ENCODE results near the gene PPAN. TPM values are rescaled to one million over a fixed set of nuclear protein-coding genes. Genes with fewer than 3 reads are reported as not detected.

The PPAN gene
- total and polyA plus RNA-seq, 4 donors: 15.0 to 61.4 (median 47.5) TPM

DNA sequence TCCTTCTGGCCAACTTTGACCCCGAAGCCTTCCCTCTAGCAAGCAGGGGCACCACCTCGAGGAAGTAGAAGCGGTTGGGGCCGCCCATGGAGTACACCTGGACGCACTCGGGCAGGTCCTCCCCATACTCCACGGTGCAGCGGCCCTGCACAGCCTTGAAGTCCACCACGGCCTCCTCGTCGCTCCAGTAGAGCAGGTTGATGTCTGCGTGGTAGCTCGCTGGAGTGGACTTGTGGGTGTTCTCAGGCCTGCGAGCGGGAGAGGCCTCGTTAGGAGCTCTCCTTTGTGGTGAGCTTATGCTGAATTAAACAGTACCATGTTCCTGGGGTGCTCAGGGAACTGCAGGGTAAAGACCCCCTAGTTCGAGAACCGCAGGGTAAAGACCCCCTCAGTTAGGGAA, 35.8 kb downstream of the PPAN start:
- Histone ChIP-seq H3K36me3 (ENCODE audit: control insufficient read depth in 4 of 4, insufficient read depth in 4 of 4, low read length in 4 of 4) (peaks cover 48 to 83% (median 72%) of the 10 kb centered on the region in 4 donors), H3K27ac (ENCODE audit: low read depth in 1 of 2, low read length in 1 of 2) (no peak overlapping the region), H3K4me1 (ENCODE audit: control insufficient read depth in 5 of 5, insufficient read depth in 5 of 5, low read length in 5 of 5) (no peaks in the 10 kb centered on the region), H3K27me3 (ENCODE audit: control insufficient read depth in 3 of 3, insufficient read depth in 3 of 3, low read length in 2 of 3) (no peaks in the 10 kb centered on the region), H3K4me3 (no peak overlapping the region), H3K9ac (ENCODE audit: insufficient read depth in 1 of 2, low read length in 2 of 2) (no peak overlapping the region), H3K9me3 (ENCODE audit: control insufficient read depth in 4 of 4, insufficient read depth in 3 of 4, low read length in 3 of 4) (no peaks in the 10 kb centered on the region)
- TF ChIP-seq, protein P1, sequence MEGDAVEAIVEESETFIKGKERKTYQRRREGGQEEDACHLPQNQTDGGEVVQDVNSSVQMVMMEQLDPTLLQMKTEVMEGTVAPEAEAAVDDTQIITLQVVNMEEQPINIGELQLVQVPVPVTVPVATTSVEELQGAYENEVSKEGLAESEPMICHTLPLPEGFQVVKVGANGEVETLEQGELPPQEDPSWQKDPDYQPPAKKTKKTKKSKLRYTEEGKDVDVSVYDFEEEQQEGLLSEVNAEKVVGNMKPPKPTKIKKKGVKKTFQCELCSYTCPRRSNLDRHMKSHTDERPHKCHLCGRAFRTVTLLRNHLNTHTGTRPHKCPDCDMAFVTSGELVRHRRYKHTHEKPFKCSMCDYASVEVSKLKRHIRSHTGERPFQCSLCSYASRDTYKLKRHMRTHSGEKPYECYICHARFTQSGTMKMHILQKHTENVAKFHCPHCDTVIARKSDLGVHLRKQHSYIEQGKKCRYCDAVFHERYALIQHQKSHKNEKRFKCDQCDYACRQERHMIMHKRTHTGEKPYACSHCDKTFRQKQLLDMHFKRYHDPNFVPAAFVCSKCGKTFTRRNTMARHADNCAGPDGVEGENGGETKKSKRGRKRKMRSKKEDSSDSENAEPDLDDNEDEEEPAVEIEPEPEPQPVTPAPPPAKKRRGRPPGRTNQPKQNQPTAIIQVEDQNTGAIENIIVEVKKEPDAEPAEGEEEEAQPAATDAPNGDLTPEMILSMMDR (IDR thresholded peaks at IDR 0.05; ENCODE audit: control extremely low read depth, extremely low read depth): no peak
- 91 to 94% methylated on average over 18 of the region's 18 CpGs for WGBS, 2 donors
- ATAC-seq (ENCODE audit: insufficient read depth, low FRiP score): no peak
- DNase-seq: no peak

DNA sequence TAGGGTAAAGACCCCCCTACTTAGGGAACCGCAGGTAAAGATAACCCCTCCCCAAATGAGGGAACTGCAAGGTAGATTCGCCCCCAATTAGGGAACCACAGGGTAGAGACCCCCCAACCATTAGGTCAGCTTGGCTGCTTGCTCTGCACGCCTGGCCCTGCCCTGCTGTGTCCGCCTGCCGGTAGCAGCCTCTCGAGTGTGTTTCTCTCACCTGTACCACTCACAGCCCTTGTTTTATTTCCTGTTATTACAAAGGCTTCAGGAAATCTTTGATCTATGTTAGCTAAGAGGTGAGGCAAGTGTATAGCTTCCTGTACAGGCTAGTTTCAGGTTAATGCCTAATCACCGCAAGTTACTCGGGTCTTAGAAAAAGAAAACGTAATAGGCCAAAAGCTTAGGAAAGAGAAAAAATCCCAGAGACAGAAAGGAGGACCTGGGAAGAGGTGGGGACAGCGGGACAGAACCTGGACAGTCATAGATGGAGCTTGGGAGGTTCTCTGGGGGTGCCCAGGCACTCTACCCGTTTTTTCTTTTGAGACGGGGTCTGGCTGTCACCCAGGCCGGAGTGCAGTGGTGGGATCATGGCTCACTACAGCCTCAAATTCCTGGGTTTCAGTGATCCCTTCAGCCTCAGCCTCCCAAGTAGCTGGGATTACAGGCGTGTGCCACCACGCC, 36.7 kb downstream of the PPAN start:
- ATAC-seq (ENCODE audit: insufficient read depth, low FRiP score): peak; percentile 63
- TF ChIP-seq, protein P1 (IDR thresholded peaks at IDR 0.05; ENCODE audit: control extremely low read depth, extremely low read depth): no peak
- Histone ChIP-seq H3K9me3 (ENCODE audit: control insufficient read depth in 4 of 4, insufficient read depth in 3 of 4, low read length in 3 of 4) (no peaks in the 10 kb centered on the region), H3K4me1 (ENCODE audit: control insufficient read depth in 5 of 5, insufficient read depth in 5 of 5, low read length in 5 of 5) (no peaks in the 10 kb centered on the region), H3K36me3 (ENCODE audit: control insufficient read depth in 4 of 4, insufficient read depth in 4 of 4, low read length in 4 of 4) (peaks cover 46 to 74% (median 65%) of the 10 kb centered on the region in 4 donors), H3K27me3 (ENCODE audit: control insufficient read depth in 3 of 3, insufficient read depth in 3 of 3, low read length in 2 of 3) (no peaks in the 10 kb centered on the region), H3K4me3 (no peak overlapping the region), H3K27ac (ENCODE audit: low read depth in 1 of 2, low read length in 1 of 2) (peak overlapping the region in 1 of 2 donors; percentile 44), H3K9ac (ENCODE audit: insufficient read depth in 1 of 2, low read length in 2 of 2) (no peak overlapping the region)
- 73 to 76% methylated on average over 15 of the region's 15 CpGs for WGBS, 2 donors
- peak; percentile 41 to 74 (median 52) for DNase-seq

DNA sequence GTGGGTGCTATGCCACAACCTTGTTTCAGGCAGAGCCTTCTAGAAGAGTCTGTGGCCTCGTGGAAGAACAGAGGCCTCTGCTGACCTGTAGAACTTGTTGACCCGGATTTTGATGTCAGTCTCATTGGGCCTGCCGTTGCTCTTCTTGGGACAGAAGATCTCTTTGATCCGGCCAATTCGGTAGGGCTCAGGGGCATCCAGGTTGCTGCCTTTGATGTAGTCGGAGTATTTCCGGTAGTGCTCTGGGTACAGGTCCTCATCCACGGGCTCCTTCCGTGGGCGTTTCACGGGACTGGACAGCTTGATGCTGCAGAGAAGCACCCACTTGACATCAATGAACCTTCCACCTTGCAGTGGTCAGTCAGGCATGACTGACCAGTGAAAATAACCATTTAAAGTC, 37.5 kb downstream of the PPAN start:
- no peak for ATAC-seq (ENCODE audit: insufficient read depth, low FRiP score)
- no peak for DNase-seq
- Histone ChIP-seq H3K27me3 (ENCODE audit: control insufficient read depth in 3 of 3, insufficient read depth in 3 of 3, low read length in 2 of 3) (no peaks in the 10 kb centered on the region), H3K27ac (ENCODE audit: low read depth in 1 of 2, low read length in 1 of 2) (no peak overlapping the region), H3K9me3 (ENCODE audit: control insufficient read depth in 4 of 4, insufficient read depth in 3 of 4, low read length in 3 of 4) (no peaks in the 10 kb centered on the region), H3K9ac (ENCODE audit: insufficient read depth in 1 of 2, low read length in 2 of 2) (no peak overlapping the region), H3K4me3 (no peak overlapping the region), H3K4me1 (ENCODE audit: control insufficient read depth in 5 of 5, insufficient read depth in 5 of 5, low read length in 5 of 5) (no peaks in the 10 kb centered on the region), H3K36me3 (ENCODE audit: control insufficient read depth in 4 of 4, insufficient read depth in 4 of 4, low read length in 4 of 4) (peaks cover 46 to 69% (median 59%) of the 10 kb centered on the region in 4 donors)
- WGBS, 2 donors: 88 to 91% methylated on average over 11 of the region's 11 CpGs
- TF ChIP-seq, protein P1 (IDR thresholded peaks at IDR 0.05; ENCODE audit: control extremely low read depth, extremely low read depth): no peak

Measured in lung (tissue), 12 donors.